Measurements from ENCODE around the gene SMARCD3. TPM values are rescaled to one million over a fixed set of nuclear protein-coding genes. Genes with fewer than 3 reads are reported as not detected.

The SMARCD3 gene
- total and polyA plus RNA-seq, 2 of the 8 experiments (the other 6 are each of a cell fraction or from before 2014, with no cell fraction given) = 3.0 to 5.6 TPM

- no peak overlapping the region for H2AFZ ChIP-seq (ENCODE audit: low read length)
- peaks cover 0 to 15% (median 10%) of the 10 kb centered on the region in 4 experiments; a peak in 6 of 7 replicates for H3K4me1 ChIP-seq (replicated peaks in 1 of 4; ENCODE audit: control insufficient read depth in 3 of 4, insufficient read depth in 4 of 4, low read length in 3 of 4)
- H2AK5ac ChIP-seq (ENCODE audit: low read depth, low read length) = no peak overlapping the region
- H3K18ac ChIP-seq (ENCODE audit: extremely low read depth, low read length) = peak overlapping the region; percentile 6; the same call in 1 of the 2 replicates
- peak overlapping the region; percentile 65 for H4K91ac ChIP-seq (replicated peaks; ENCODE audit: insufficient read length, low read length)
- H3K79me1 ChIP-seq (ENCODE audit: low read depth, low read length) = no peaks in the 10 kb centered on the region
- no peak for DNase-seq (ENCODE audit: low read depth in 1 of 2, low spot score in 2 of 2)
- ChIA-PET POLR2A (ENCODE audit: partially characterized antibody) (interaction anchor here (1.2 kb wide), 1 partner anchor 14 kb away, joined by 3 read pairs; no protein-coding TSS in a partner anchor), CTCF (ENCODE audit: partially characterized antibody) (interaction anchor here (0.6 to 1.3 kb wide), 6 partner anchors 10 to 152 kb away, joined by 3 read pairs; no protein-coding TSS in a partner anchor)
- H3K56ac ChIP-seq (replicated peaks; ENCODE audit: insufficient read length, low read depth, low read length) = no peak overlapping the region
- no peak overlapping the region for H3K14ac ChIP-seq (ENCODE audit: insufficient read length)
- no peak overlapping the region for H3K4ac ChIP-seq (replicated peaks; ENCODE audit: insufficient read length, low read depth, low read length)
- no peak overlapping the region for H3K27ac ChIP-seq (ENCODE audit: low read depth, low read length)
- H2BK20ac ChIP-seq (ENCODE audit: low read length) = no peak overlapping the region
- peak overlapping the region in 2 of 4 experiments; percentile 55 to 63; a peak in 4 of 8 replicates for H3K4me3 ChIP-seq (ENCODE audit: extremely low read depth in 1 of 4, insufficient read depth in 2 of 4, low read depth in 3 of 4, low read length in 4 of 4)
- H3K4me2 ChIP-seq (ENCODE audit: insufficient read depth in 1 of 2, low read depth in 2 of 2, low read length in 2 of 2) = peak overlapping the region; percentile 71 to 81
- peak overlapping the region; percentile 23; the same call in 1 of the 2 replicates for H2BK12ac ChIP-seq (ENCODE audit: low read depth, low read length)
- H3K23me2 ChIP-seq (ENCODE audit: low read depth, low read length) = peaks cover 10% of the 10 kb centered on the region; the same call in 1 of the 2 replicates
- H3K9me3 ChIP-seq (ENCODE audit: insufficient read depth in 2 of 2, low read depth in 1 of 2, low read length in 1 of 2) = no peaks in the 10 kb centered on the region
- no peak overlapping the region; the same call in 1 of the 2 replicates for H2BK5ac ChIP-seq (ENCODE audit: low read depth, low read length)
- no peaks in the 10 kb centered on the region for H3K79me2 ChIP-seq (ENCODE audit: control insufficient read depth in 1 of 2, insufficient read depth in 2 of 2, low read length in 2 of 2)
- FAIRE-seq = no peak
- TF ChIP-seq GTF2F1 (IDR thresholded peaks at IDR 0.05; ENCODE audit: borderline replicate concordance, low read depth, low read length) (no peak), EZH2 (IDR thresholded peaks at IDR 0.05; ENCODE audit: low read depth, low read length, severe bottlenecking) (peak; percentile 19)
- H3K9ac ChIP-seq (replicated peaks in 1 of 4; ENCODE audit: extremely low read depth in 1 of 4, low read depth in 3 of 4, low read length in 3 of 4) = no peak overlapping the region
- no peak overlapping the region for H4K8ac ChIP-seq (ENCODE audit: extremely low read depth, insufficient read depth, low read length)
- H3K23ac ChIP-seq (ENCODE audit: insufficient read length) = no peak overlapping the region
- no peak overlapping the region for H4K5ac ChIP-seq (ENCODE audit: insufficient read length, low read depth, low read length)
- H2BK15ac ChIP-seq (ENCODE audit: low read length) = peak overlapping the region; percentile 72; the same call in 1 of the 2 replicates
- no peaks in the 10 kb centered on the region for H3K36me3 ChIP-seq (ENCODE audit: control insufficient read depth in 2 of 4, insufficient read depth in 4 of 4, low read length in 3 of 4)
- H2BK120ac ChIP-seq (replicated peaks; ENCODE audit: low read depth, low read length) = no peak overlapping the region
- 31% methylated on average over 5 of the region's 10 CpGs; no CpG with 5 or more reads in 1 of the 2 experiments for WGBS, 2 experiments (ENCODE audit: extremely low coverage in 1 of 2, insufficient coverage in 1 of 2, insufficient read length in 1 of 2, insufficient replicate concordance in 2 of 2, low coverage in 1 of 2, low lambda C conversion rate in 2 of 2, missing lambda C conversion rate in 1 of 2)
- H4K20me1 ChIP-seq (replicated peaks in 1 of 2; ENCODE audit: control insufficient read depth in 1 of 2, insufficient read depth in 2 of 2, low read length in 2 of 2) = peaks cover 0 to 1% of the 10 kb centered on the region in 2 experiments
- H3K27me3 ChIP-seq (replicated peaks in 1 of 4; ENCODE audit: control insufficient read depth in 3 of 4, extremely low read depth in 1 of 4, insufficient read depth in 3 of 4, low read length in 3 of 4) = peaks cover 0 to 25% (median 19%) of the 10 kb centered on the region in 4 experiments; a peak in 6 of 7 replicates
Observed at GRCh38 chr7:151275813-151276577, 27.5 kb upstream of the SMARCD3 start.

Data from H1 (cell line).